B cell (primary cell): Measurements from ENCODE around the gene POLE. TPM values are rescaled to one million over a fixed set of nuclear protein-coding genes. Genes with fewer than 3 reads are reported as not detected.

Experiments
- ATAC-seq: fragments of 200-7000 bp; cut with Tn5 transposase; one replicate; pipeline ENCODE4 v1.10.0; 2021; ENCODE audit warnings: low read depth, mild to moderate bottlenecking, moderate number of reproducible peaks, moderate library complexity
- CTCF ChIA-PET: fragments of 350-600 bp; sonication (Branson Sonifier 250); formaldehyde crosslinking; loops from one replicate; lab custom pipeline; 2021; ENCODE audit warnings: antibody characterized with exemption, inconsistent platforms; lab: Charles Lee
- POLR2A ChIA-PET: fragments of 350-600 bp; sonication (Branson Sonifier 250); formaldehyde crosslinking; loops from one replicate; lab custom pipeline; 2021; ENCODE audit warnings: antibody characterized with exemption; lab: Charles Lee
- DNase-seq: peaks from one replicate; pipeline ENCODE4 v3.0.0; 2013
- H2AFZ ChIP-seq: 2 replicates; pipeline ENCODE4 v1.6.1; 2012; ENCODE audit warnings: mild to moderate bottlenecking, low read depth, low read length; ENCODE audit not compliant: insufficient read depth, poor library complexity, severe bottlenecking
- H3K27ac ChIP-seq, 2 donors: 1 replicate in 1 of 2; 2 replicates in 1 of 2; pipeline ENCODE4 v1.5.1; 2012 to 2013; ENCODE audit warnings: low read length in 2 of 2, mild to moderate bottlenecking in 2 of 2, moderate library complexity in 1 of 2
- H3K27me3 ChIP-seq, 4 experiments: fragments of 200-600 bp in 1 of 4; sonication (generic) in 1 of 4; replicated peaks in 1 of 4; 1 replicate in 2 of 4; 2 replicates in 2 of 4; pipeline versions ENCODE4 v1.6.1 to v1.7.0; 2013 to 2016; ENCODE audit warnings: low read length in 3 of 4, mild to moderate bottlenecking in 2 of 4, mixed read lengths in 1 of 4, moderate library complexity in 1 of 4; ENCODE audit not compliant: insufficient read depth in 4 of 4, control insufficient read depth in 3 of 4; ENCODE audit errors: control extremely low read depth in 1 of 4
- H3K36me3 ChIP-seq, 2 experiments: replicated peaks in 1 of 2; 1 replicate in 1 of 2; 2 replicates in 1 of 2; pipeline versions ENCODE4 v1.6.1 to v1.7.1; 2013; ENCODE audit warnings: low read length in 1 of 2; ENCODE audit not compliant: insufficient read depth in 2 of 2, control insufficient read depth in 1 of 2; ENCODE audit errors: control extremely low read depth in 1 of 2, extremely low read depth in 1 of 2
- H3K4me1 ChIP-seq, 2 donors: fragments of 200-600 bp in 1 of 2; sonication (generic) in 1 of 2; 1 replicate in 1 of 2; 2 replicates in 1 of 2; pipeline versions ENCODE4 v1.5.1 to v1.6.1; 2013 to 2017; ENCODE audit warnings: low read length in 2 of 2; ENCODE audit not compliant: control insufficient read depth in 2 of 2, insufficient read depth in 2 of 2
- H3K4me2 ChIP-seq: replicated peaks from 2 replicates; pipeline ENCODE3; 2012; ENCODE audit warnings: mild to moderate bottlenecking, low read depth, low read length; ENCODE audit not compliant: poor library complexity, severe bottlenecking
- H3K4me3 ChIP-seq, 5 experiments: fragments of 200-600 bp in 1 of 5; sonication (generic) in 1 of 5; 1 replicate in 3 of 5; 2 replicates in 2 of 5; pipeline versions ENCODE4 v1.5.1 to v1.7.0; 2011 to 2016; ENCODE audit warnings: low read length in 4 of 5, mild to moderate bottlenecking in 4 of 5, low read depth in 2 of 5, control low read depth in 1 of 5, moderate library complexity in 1 of 5; ENCODE audit not compliant: insufficient read depth in 1 of 5; ENCODE audit errors: control extremely low read depth in 1 of 5, extremely low read depth in 1 of 5
- H3K79me2 ChIP-seq: fragments of 200-600 bp; sonication (generic); one replicate; pipeline ENCODE4 v1.6.0; 2016; ENCODE audit warnings: low read length; ENCODE audit not compliant: control insufficient read depth, insufficient read depth
- H3K9ac ChIP-seq: fragments of 200-600 bp; sonication (generic); 2 replicates; pipeline ENCODE4 v1.6.1; 2017; ENCODE audit warnings: mild to moderate bottlenecking, low read length, moderate library complexity
- H3K9me3 ChIP-seq, 3 donors: one replicate each; pipeline versions ENCODE4 v1.6.1 to v1.7.1; 2013; ENCODE audit warnings: low read length in 2 of 3; ENCODE audit not compliant: control insufficient read depth in 2 of 3, insufficient read depth in 1 of 3; ENCODE audit errors: control extremely low read depth in 1 of 3
- H4K20me1 ChIP-seq: 2 replicates; pipeline ENCODE4 v1.6.0; 2012; ENCODE audit warnings: mild to moderate bottlenecking, low read length; ENCODE audit not compliant: insufficient read depth, control insufficient read depth, poor library complexity, severe bottlenecking
- H3K27ac Mint-ChIP-seq: one replicate; pipeline ENCODE4 v1.8.0; 2021; ENCODE audit warnings: mixed read lengths
- H3K27me3 Mint-ChIP-seq: one replicate; pipeline ENCODE4 v1.8.0; 2021; ENCODE audit warnings: mixed read lengths
- H3K4me1 Mint-ChIP-seq: one replicate; pipeline ENCODE4 v1.8.0; 2021; ENCODE audit warnings: mixed read lengths
- H3K4me3 Mint-ChIP-seq: one replicate; pipeline ENCODE4 v1.8.0; 2021; ENCODE audit warnings: mixed read lengths
- H3K9me3 Mint-ChIP-seq: one replicate; pipeline ENCODE4 v1.8.0; 2022; ENCODE audit warnings: mixed read lengths; ENCODE audit not compliant: insufficient read depth
- EZH2 ChIP-seq: IDR thresholded peaks from 2 replicates; pipeline ENCODE4 v1.6.1; 2012; ENCODE audit warnings: borderline replicate concordance, low read depth, mild to moderate bottlenecking, moderate library complexity, low read length; ENCODE audit not compliant: insufficient read depth, poor library complexity, severe bottlenecking
- WGBS: methylation state at CpG from one replicate; pipeline ENCODE4 v1.1.5; 2013; ENCODE audit warnings: missing lambda C conversion rate; ENCODE audit not compliant: insufficient coverage; 5-methylcytosine and 5-hydroxymethylcytosine counted together
- intact Hi-C: fragments of 100-400 bp; cut with micrococcal nuclease; formaldehyde crosslinking; loops from one replicate; pipeline ENCODE4 v1.10.0; 2022
- polyA plus RNA-seq: library from polyadenylated mRNA; depleted of rRNA; stranded (reverse); fragments of >200 nt; gene quantifications from 2 replicates; pipeline ENCODE4 v1.2.3, GENCODE V29; 2012
- total RNA-seq, 2 donors: library from RNA; stranded (reverse); fragments of 120-200 nt in 1 of 2; gene quantifications; 1 replicate in 1 of 2; 2 replicates in 1 of 2; pipeline versions ENCODE4 v1.2.3 to v1.2.4, GENCODE V29; 2013 to 2022
- TF ChIP-seq, protein P1 (sequence below): fragments of 200-600 bp; IDR thresholded peaks from one replicate; pipeline ENCODE4 v1.8.0; 2022; ENCODE audit warnings: antibody characterized with exemption, mild to moderate bottlenecking

POLE gene
- total and polyA plus RNA-seq, 2 donors (not counting 1 experiment from before 2014, with no cell fraction given) = 32.0 to 62.0 TPM

DNA sequence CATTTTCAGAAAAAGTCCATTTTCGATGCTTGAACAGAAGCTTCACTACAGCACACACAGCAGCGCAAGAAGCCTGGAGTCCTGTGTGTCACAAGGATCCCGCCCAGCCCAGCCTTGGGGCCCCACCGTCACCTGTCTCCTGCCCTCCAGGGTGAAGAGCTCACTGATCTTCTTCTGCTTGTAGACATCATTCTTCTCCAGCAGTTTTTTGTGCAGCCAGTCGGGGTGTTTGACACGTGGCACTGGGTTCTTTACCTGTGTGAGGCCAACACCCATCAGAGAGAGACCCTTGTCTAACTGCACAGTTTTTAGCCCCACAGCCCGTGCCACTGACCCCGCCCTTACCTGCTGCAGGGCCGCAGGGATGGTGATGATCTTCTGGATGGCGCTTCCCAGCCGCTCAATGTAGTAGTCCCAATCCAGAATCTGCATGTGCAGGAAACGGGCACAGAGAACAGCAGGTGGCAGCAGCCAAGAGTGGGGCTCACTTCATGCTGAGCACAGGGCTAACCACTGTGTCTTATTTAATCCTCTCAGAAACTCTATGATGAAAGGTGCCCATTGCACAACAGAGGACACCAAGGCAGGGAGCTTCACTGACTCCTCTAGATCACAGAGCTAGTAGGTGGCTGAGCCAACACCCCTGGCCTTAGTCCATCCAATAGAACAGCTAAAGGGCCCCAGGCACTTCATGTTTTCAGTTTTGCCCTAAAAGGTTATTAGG lies 30.0 kb downstream of the POLE start:
- intact Hi-C loops = no loop called here
- peaks cover 13 to 62% of the 10 kb centered on the region in 2 experiments for H3K36me3 ChIP-seq
- ATAC-seq = no peak

More for the DNA sequence above, 30.0 kb downstream of the POLE start:
- Histone ChIP-seq H3K4me2 (no peak overlapping the region), H3K4me1 (no peaks in the 10 kb centered on the region), H4K20me1 (no peaks in the 10 kb centered on the region), H3K27me3 (no peaks in the 10 kb centered on the region), H3K9ac (no peak overlapping the region), H2AFZ (no peak overlapping the region), H3K27ac (no peak overlapping the region), H3K79me2 (no peaks in the 10 kb centered on the region), H3K9me3 (no peaks in the 10 kb centered on the region), H3K4me3 (no peak overlapping the region)
- Mint-ChIP-seq H3K4me1 (no peaks in the 10 kb centered on the region), H3K9me3 (no peaks in the 10 kb centered on the region), H3K27ac (no peak overlapping the region), H3K4me3 (no peak overlapping the region), H3K27me3 (no peaks in the 10 kb centered on the region)
- 98% methylated on average over 11 of the region's 12 CpGs for WGBS
- TF ChIP-seq EZH2 = no peak
- TF ChIP-seq, protein P1, sequence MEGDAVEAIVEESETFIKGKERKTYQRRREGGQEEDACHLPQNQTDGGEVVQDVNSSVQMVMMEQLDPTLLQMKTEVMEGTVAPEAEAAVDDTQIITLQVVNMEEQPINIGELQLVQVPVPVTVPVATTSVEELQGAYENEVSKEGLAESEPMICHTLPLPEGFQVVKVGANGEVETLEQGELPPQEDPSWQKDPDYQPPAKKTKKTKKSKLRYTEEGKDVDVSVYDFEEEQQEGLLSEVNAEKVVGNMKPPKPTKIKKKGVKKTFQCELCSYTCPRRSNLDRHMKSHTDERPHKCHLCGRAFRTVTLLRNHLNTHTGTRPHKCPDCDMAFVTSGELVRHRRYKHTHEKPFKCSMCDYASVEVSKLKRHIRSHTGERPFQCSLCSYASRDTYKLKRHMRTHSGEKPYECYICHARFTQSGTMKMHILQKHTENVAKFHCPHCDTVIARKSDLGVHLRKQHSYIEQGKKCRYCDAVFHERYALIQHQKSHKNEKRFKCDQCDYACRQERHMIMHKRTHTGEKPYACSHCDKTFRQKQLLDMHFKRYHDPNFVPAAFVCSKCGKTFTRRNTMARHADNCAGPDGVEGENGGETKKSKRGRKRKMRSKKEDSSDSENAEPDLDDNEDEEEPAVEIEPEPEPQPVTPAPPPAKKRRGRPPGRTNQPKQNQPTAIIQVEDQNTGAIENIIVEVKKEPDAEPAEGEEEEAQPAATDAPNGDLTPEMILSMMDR = no peak
- DNase-seq = no peak
- ChIA-PET CTCF (interaction anchor here (0.8 kb wide), 1 partner anchor 42 kb away, joined by 3 read pairs; no protein-coding TSS in a partner anchor), POLR2A (no interaction called here)
